HepG2 (cell line): ENCODE data around the gene MED1. TPM values are rescaled to one million over a fixed set of nuclear protein-coding genes. Genes with fewer than 3 reads are reported as not detected.

ENCODE experiments used
- CREB1 ChIP-seq, 2 experiments: fragments of 450-650 bp in 1 of 2; IDR thresholded peaks; 2 replicates each; pipeline ENCODE4 v1.6.1; 2016 to 2017; ENCODE audit warnings: control low read depth in 1 of 2, mild to moderate bottlenecking in 1 of 2, missing compliant biosample characterization in 1 of 2, missing genetic modification characterization in 1 of 2
- LCORL ChIP-seq, 2 experiments: fragments of 450-650 bp in 1 of 2; sonication (generic) in 1 of 2; formaldehyde crosslinking in 1 of 2; IDR thresholded peaks; 2 replicates each; pipeline versions ENCODE4 v1.5.0 to v1.6.1; 2017 to 2020; ENCODE audit warnings: antibody characterized with exemption in 1 of 2, missing genetic modification reagents in 1 of 2
- PATZ1 ChIP-seq: sonication (generic); formaldehyde crosslinking; IDR thresholded peaks from 2 replicates; pipeline ENCODE4 v1.4.0; 2020; ENCODE audit warnings: missing genetic modification reagents
- PBX3 ChIP-seq: sonication (generic); formaldehyde crosslinking; IDR thresholded peaks from 2 replicates; pipeline ENCODE4 v1.8.1; 2023; ENCODE audit warnings: missing genetic modification reagents, inconsistent platforms, borderline replicate concordance
- SMAD9 ChIP-seq: sonication (generic); formaldehyde crosslinking; IDR thresholded peaks from 2 replicates; pipeline ENCODE4 v1.5.1; 2020; ENCODE audit warnings: mild to moderate bottlenecking, missing genetic modification reagents
- SMARCC2 ChIP-seq: fragments of 450-650 bp; IDR thresholded peaks from 2 replicates; pipeline ENCODE4 v1.6.1; 2017; ENCODE audit warnings: antibody characterized with exemption, mild to moderate bottlenecking
- SRY ChIP-seq: sonication (generic); formaldehyde crosslinking; IDR thresholded peaks from 2 replicates; pipeline ENCODE4 v1.8.0; 2022; ENCODE audit warnings: mild to moderate bottlenecking, missing genetic modification reagents
- ZNF652 ChIP-seq: IDR thresholded peaks from 2 replicates; pipeline ENCODE4 v1.6.1; 2016; ENCODE audit warnings: low read depth, borderline replicate concordance
- ZNF761 ChIP-seq: sonication (generic); formaldehyde crosslinking; conservative IDR thresholded peaks from 2 replicates; pipeline ENCODE4 v1.4.0; 2020; ENCODE audit warnings: mild to moderate bottlenecking, missing genetic modification reagents
- ZNF839 ChIP-seq: sonication (generic); formaldehyde crosslinking; IDR thresholded peaks from 2 replicates; pipeline ENCODE4 v1.4.0; 2020; ENCODE audit warnings: missing genetic modification reagents, mild to moderate bottlenecking, borderline replicate concordance
- ZSCAN21 ChIP-seq: sonication (generic); formaldehyde crosslinking; IDR thresholded peaks from 2 replicates; pipeline ENCODE4 v1.8.0; 2022; ENCODE audit warnings: mild to moderate bottlenecking, missing genetic modification reagents, moderate library complexity, borderline replicate concordance
- polyA plus RNA-seq, 8 experiments: library from polyadenylated mRNA; depleted of rRNA in 3 of 8; stranded (reverse) in 7 of 8; unstranded in 1 of 8; fragments of >200 nt; fragmentation: Illumina TruSeq in 4 of 8; extraction: Trizol in 4 of 8; gene quantifications; 2 replicates each; pipeline versions ENCODE4 v1.2.1 to v1.2.3, GENCODE V29; 2011 to 2016; ENCODE audit warnings: low read depth in 4 of 8, missing spikeins in 1 of 8, mixed read lengths in 1 of 8; ENCODE audit not compliant: insufficient read depth in 1 of 8
- total RNA-seq, 5 experiments: library from RNA; depleted of rRNA; stranded (reverse); fragments of >200 nt; fragmentation: Illumina TruSeq; extraction: Trizol; gene quantifications; 2 replicates each; pipeline ENCODE4 v1.2.3, GENCODE V29; 2016; ENCODE audit warnings: low read depth in 1 of 5
- TF ChIP-seq, protein P1 (sequence below): sonication (generic); formaldehyde crosslinking; conservative IDR thresholded peaks from 2 replicates; pipeline ENCODE4 v1.4.0; 2020; ENCODE audit warnings: missing genetic modification reagents
- TF ChIP-seq, protein P2 (sequence below): sonication (generic); formaldehyde crosslinking; IDR thresholded peaks from 2 replicates; pipeline ENCODE4 v1.5.1; 2020; ENCODE audit warnings: missing genetic modification reagents, mild to moderate bottlenecking, borderline replicate concordance
- TF ChIP-seq, protein P3 (sequence below): sonication (generic); formaldehyde crosslinking; IDR thresholded peaks from 2 replicates; pipeline ENCODE4 v1.8.0; 2022; ENCODE audit warnings: mild to moderate bottlenecking, missing genetic modification reagents; ENCODE audit not compliant: insufficient replicate concordance
- TF ChIP-seq, protein P4 (sequence below): sonication (generic); formaldehyde crosslinking; IDR thresholded peaks from 2 replicates; pipeline ENCODE4 v1.5.0; 2020; ENCODE audit warnings: missing genetic modification reagents, mild to moderate bottlenecking, borderline replicate concordance

The MED1 gene
- total and polyA plus RNA-seq, 2 of the 13 experiments (the other 11 are each of a cell fraction or from before 2014, with no cell fraction given): 37.5 to 40.1 TPM

DNA sequence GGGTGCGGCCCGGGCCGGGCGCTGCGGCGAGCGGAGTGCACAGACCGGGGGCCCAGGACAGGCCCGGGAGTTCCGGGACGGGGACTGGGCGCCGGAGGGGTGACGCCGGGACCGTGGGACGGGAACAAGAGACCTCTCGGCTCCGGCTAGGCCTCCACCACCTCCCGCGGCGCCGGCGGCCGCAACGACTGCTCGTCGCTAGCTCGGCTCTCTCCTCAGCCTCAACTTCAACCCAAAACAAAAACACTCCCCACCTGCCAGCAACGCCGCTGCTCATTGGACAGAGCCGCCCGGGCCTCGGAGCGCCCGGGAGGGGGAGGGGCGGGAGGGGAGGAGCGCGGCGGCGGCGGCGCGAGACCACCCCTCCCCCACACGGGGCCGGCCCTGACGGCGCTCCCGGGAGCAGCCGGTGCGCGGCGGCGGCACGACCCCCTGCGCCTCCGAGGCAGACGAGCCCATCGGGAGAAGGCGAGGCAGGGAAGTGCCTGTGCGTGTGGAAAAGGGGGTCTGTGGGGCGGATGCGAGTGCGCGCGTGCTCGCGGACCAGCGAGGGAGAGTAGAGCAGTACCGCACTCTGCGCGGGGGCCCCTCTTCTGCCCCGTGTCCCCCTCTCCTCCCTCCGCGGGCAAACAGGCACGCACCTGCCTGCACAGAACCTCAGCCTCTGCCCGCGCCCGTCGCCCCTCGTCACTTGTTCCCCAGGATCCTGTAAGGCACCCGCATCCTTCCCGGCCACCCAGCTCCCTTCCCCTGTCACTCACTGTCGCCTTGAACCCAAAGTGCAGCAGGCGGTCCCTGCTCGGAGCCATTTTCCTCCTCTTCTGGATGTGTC, 49.4 kb downstream of the MED1 start, which contains the start of gene FBXL20 (continued):
- TF ChIP-seq, protein P1, sequence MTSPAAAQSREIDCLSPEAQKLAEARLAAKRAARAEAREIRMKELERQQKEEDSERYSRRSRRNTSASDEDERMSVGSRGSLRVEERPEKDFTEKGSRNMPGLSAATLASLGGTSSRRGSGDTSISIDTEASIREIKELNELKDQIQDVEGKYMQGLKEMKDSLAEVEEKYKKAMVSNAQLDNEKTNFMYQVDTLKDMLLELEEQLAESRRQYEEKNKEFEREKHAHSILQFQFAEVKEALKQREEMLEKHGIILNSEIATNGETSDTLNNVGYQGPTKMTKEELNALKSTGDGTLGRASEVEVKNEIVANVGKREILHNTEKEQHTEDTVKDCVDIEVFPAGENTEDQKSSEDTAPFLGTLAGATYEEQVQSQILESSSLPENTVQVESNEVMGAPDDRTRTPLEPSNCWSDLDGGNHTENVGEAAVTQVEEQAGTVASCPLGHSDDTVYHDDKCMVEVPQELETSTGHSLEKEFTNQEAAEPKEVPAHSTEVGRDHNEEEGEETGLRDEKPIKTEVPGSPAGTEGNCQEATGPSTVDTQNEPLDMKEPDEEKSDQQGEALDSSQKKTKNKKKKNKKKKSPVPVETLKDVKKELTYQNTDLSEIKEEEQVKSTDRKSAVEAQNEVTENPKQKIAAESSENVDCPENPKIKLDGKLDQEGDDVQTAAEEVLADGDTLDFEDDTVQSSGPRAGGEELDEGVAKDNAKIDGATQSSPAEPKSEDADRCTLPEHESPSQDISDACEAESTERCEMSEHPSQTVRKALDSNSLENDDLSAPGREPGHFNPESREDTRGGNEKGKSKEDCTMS (CRISPR knock-in tag): peak; percentile 61; the same call in 1 of the 2 replicates
- TF ChIP-seq SRY (CRISPR knock-in tag) (no peak; the same call in 1 of the 2 replicates), ZNF652 (CRISPR knock-in tag) (no peak), CREB1 (IDR thresholded peaks at IDR 0.05) (peak; percentile 3; the same call in 1 of the 2 replicates), CREB1 (CRISPR knock-in tag; IDR thresholded peaks at IDR 0.05) (no peak), ZNF839 (CRISPR knock-in tag) (no peak), PBX3 (CRISPR knock-in tag) (no peak), ZSCAN21 (CRISPR knock-in tag) (peak; percentile 58; the same call in 1 of the 2 replicates), SMAD9 (CRISPR knock-in tag) (no peak), ZNF761 (CRISPR knock-in tag) (0 out of 2 replicates have a peak, but pooled peaks have one; percentile 28), PATZ1 (CRISPR knock-in tag) (peak; percentile 74), LCORL (IDR thresholded peaks at IDR 0.05) (no peak), LCORL (CRISPR knock-in tag; IDR thresholded peaks at IDR 0.05) (no peak), SMARCC2 (no peak)
- TF ChIP-seq, protein P2, sequence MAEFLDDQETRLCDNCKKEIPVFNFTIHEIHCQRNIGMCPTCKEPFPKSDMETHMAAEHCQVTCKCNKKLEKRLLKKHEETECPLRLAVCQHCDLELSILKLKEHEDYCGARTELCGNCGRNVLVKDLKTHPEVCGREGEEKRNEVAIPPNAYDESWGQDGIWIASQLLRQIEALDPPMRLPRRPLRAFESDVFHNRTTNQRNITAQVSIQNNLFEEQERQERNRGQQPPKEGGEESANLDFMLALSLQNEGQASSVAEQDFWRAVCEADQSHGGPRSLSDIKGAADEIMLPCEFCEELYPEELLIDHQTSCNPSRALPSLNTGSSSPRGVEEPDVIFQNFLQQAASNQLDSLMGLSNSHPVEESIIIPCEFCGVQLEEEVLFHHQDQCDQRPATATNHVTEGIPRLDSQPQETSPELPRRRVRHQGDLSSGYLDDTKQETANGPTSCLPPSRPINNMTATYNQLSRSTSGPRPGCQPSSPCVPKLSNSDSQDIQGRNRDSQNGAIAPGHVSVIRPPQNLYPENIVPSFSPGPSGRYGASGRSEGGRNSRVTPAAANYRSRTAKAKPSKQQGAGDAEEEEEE (CRISPR knock-in tag): no peak
- TF ChIP-seq, protein P3, sequence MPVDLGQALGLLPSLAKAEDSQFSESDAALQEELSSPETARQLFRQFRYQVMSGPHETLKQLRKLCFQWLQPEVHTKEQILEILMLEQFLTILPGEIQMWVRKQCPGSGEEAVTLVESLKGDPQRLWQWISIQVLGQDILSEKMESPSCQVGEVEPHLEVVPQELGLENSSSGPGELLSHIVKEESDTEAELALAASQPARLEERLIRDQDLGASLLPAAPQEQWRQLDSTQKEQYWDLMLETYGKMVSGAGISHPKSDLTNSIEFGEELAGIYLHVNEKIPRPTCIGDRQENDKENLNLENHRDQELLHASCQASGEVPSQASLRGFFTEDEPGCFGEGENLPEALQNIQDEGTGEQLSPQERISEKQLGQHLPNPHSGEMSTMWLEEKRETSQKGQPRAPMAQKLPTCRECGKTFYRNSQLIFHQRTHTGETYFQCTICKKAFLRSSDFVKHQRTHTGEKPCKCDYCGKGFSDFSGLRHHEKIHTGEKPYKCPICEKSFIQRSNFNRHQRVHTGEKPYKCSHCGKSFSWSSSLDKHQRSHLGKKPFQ (CRISPR knock-in tag): no peak
- TF ChIP-seq, protein P4, sequence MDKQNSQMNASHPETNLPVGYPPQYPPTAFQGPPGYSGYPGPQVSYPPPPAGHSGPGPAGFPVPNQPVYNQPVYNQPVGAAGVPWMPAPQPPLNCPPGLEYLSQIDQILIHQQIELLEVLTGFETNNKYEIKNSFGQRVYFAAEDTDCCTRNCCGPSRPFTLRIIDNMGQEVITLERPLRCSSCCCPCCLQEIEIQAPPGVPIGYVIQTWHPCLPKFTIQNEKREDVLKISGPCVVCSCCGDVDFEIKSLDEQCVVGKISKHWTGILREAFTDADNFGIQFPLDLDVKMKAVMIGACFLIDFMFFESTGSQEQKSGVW (CRISPR knock-in tag): no peak
